Measurements from ENCODE around the gene CCDC124. TPM values are rescaled to one million over a fixed set of nuclear protein-coding genes. Genes with fewer than 3 reads are reported as not detected.
"Not testable (repeated sequence)": the region's sequence is repeated elsewhere in the genome, so short reads cannot be mapped to it uniquely, and the experiment has no call there.

CCDC124 gene, protein sequence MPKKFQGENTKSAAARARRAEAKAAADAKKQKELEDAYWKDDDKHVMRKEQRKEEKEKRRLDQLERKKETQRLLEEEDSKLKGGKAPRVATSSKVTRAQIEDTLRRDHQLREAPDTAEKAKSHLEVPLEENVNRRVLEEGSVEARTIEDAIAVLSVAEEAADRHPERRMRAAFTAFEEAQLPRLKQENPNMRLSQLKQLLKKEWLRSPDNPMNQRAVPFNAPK
- 10 to 100 TPM; 52.4 to 90.5 TPM for total RNA-seq

DNA sequence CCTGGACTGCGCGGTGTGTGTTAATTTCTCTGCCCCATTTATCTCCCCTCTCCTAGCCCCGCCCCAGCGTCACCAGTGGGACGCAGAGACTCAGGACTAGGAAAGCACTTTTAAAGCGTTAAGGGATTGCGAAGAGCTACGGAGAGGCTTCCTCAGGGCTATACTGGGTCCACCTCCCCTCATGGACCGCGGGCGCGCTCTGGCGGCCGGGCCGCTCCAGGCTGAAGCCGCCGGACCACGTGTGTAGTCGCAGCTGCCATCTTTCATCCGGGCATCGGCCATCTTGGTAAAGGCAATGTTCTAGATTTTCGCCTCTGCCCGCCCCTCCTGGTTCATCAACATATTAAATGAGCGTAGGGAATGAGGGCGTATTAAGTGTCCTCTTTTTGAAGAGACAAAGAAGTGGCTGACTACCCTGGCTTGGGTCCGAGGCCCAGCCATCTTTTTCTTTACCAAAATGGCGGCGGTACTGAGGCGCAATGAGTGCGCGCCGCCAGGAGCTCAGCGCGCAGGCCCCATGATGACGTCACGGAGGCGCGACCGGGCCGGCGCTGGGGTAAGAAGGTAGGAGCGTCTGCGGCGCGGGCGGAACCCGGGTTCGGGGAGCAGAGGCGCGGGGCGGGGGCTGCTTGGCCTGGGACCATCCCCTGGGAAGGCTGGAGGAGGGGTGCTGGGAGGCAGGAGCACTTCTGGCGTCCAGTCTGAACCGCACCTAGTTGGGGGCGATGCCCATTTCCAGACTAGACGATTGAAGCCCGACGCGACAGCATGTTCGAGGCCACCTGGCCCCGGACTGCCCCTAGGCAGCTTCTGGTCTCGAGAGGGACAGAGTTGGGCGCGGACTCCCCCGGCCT, at the start of gene CCDC124:
Gene CCDC124, plus strand, starts transcription at position 531 of the 854 bp plus-strand sequence. CDS start 3,406 bp downstream, outside the sequence.
- no peaks in the 10 kb centered on the region for H3K9me3 Mint-ChIP-seq
- peak within 1 kb of the TSS; percentile 92 for H3K4me3 Mint-ChIP-seq
- peak within 1 kb of the TSS; percentile 98 for H3K27ac Mint-ChIP-seq
- H3K4me1 Mint-ChIP-seq, result peaks cover 4% of the 10 kb centered on the region
- peak; percentile 96 for ATAC-seq (replicated peaks)
- peaks cover 11% of the 10 kb centered on the region for H3K36me3 Mint-ChIP-seq (ENCODE audit: low read depth)
- no peaks in the 10 kb centered on the region for H3K27me3 Mint-ChIP-seq

- H3K27ac Mint-ChIP-seq, result no peak overlapping the region
- no peaks in the 10 kb centered on the region for H3K4me1 Mint-ChIP-seq
- H3K36me3 Mint-ChIP-seq (ENCODE audit: low read depth), result no peaks in the 10 kb centered on the region
- ATAC-seq (replicated peaks), result no peak
- H3K9me3 Mint-ChIP-seq, result no peaks in the 10 kb centered on the region
- no peak overlapping the region for H3K4me3 Mint-ChIP-seq
- H3K27me3 Mint-ChIP-seq, result no peaks in the 10 kb centered on the region
These were observed 49.0 kb upstream of the CCDC124 start for GRCh38 chr19:17883627-17884410.

GRCh38 chr19:17886515-17886914, 46.3 kb upstream of the CCDC124 start:
- H3K36me3 Mint-ChIP-seq (ENCODE audit: low read depth), result no peaks in the 10 kb centered on the region
- H3K4me1 Mint-ChIP-seq, result no peaks in the 10 kb centered on the region
- no peaks in the 10 kb centered on the region for H3K27me3 Mint-ChIP-seq
- no peaks in the 10 kb centered on the region for H3K9me3 Mint-ChIP-seq
- no peak overlapping the region for H3K4me3 Mint-ChIP-seq
- no peak overlapping the region for H3K27ac Mint-ChIP-seq
- no peak for ATAC-seq (replicated peaks)

DNA sequence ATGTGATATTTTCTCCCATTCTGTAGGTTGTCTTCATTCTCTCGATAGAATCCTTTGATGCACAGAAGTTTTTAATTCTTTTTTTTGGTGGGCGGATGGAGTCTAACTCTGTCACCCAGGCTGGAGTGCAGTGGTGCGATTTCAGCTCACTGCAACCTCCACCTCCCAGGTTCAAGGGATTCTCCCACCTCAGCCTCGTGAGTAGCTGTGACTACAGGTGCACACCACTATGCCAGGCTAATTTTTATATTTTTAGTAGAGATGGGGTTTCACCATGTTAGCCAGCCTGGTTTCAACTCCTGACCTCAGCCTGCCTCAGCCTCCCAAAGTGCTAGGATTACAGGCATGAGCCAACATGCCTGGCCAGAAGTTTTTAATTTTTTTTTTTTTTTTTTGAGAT, 45.6 kb upstream of the CCDC124 start:
- not testable (repeated sequence) for H3K4me1 Mint-ChIP-seq; ATAC-seq (replicated peaks); H3K27me3 Mint-ChIP-seq; H3K9me3 Mint-ChIP-seq; H3K36me3 Mint-ChIP-seq (ENCODE audit: low read depth); H3K27ac Mint-ChIP-seq; H3K4me3 Mint-ChIP-seq

GRCh38 chr19:17888260-17888659, 44.6 kb upstream of the CCDC124 start:
- H3K27ac Mint-ChIP-seq, result no peak overlapping the region
- no peaks in the 10 kb centered on the region for H3K36me3 Mint-ChIP-seq (ENCODE audit: low read depth)
- no peaks in the 10 kb centered on the region for H3K27me3 Mint-ChIP-seq
- no peak overlapping the region for H3K4me3 Mint-ChIP-seq
- H3K4me1 Mint-ChIP-seq, result no peaks in the 10 kb centered on the region
- no peak for ATAC-seq (replicated peaks)
- no peaks in the 10 kb centered on the region for H3K9me3 Mint-ChIP-seq

DNA sequence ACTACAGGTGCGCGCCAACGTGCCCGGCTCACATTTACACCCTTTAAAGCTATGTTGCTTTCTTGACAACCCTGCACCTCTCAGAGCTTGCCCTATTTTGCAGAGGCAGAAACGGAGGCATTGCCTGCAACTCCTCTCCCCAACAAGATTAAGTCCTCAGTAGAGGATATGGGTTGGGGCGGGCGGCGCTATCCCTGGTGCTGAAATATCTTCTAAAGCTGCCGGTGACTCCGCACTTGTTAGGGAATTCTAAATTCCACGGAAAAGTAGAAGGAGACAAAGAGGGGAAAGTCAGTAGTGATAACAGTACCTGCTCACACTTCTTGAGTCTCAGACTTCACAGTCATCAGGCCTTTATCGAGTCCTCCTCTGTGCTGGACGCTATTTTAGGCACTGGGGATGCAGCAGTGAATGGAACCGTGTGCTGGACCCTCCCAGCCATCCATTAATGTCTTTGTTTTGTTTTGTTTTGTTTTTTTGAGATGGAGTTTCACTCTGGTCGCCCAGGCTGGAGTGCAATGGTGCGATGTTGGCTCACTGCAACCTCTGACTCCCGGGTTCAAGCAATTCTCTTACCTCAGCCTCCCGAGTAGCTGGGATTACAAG, 43.1 kb upstream of the CCDC124 start:
- Mint-ChIP-seq H3K27ac (no peak overlapping the region), H3K27me3 (no peaks in the 10 kb centered on the region), H3K4me1 (no peaks in the 10 kb centered on the region), H3K9me3 (no peaks in the 10 kb centered on the region), H3K4me3 (no peak overlapping the region), H3K36me3 (ENCODE audit: low read depth) (no peaks in the 10 kb centered on the region)
- no peak for ATAC-seq (replicated peaks)

- ATAC-seq (replicated peaks), result no peak
- H3K4me3 Mint-ChIP-seq, result no peak overlapping the region
- H3K4me1 Mint-ChIP-seq, result no peaks in the 10 kb centered on the region
- H3K27ac Mint-ChIP-seq, result no peak overlapping the region
- peaks cover 4% of the 10 kb centered on the region for H3K27me3 Mint-ChIP-seq
- no peaks in the 10 kb centered on the region for H3K9me3 Mint-ChIP-seq
- H3K36me3 Mint-ChIP-seq (ENCODE audit: low read depth), result no peaks in the 10 kb centered on the region
These were observed 39.0 kb upstream of the CCDC124 start for GRCh38 chr19:17893766-17894165.

DNA sequence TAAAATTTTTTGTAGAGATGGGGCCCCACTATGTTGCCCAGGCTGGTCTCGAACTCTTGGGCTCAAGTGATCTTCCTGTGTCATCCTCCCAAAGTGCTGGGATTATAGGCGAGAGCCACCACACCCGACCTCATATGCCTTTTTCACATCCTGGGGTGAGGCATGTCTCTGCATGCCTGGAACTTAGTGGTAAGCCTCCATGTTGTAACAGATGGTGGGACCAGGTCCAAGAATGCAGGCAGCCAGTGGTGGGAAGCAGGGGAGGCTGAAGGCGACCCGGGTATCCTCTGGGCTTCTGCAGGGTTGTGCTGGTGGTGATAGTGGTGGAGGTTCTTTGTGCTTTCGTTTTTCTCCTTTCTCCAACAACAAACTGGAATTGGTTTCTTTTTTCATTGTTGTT, 30.1 kb upstream of the CCDC124 start:
- Mint-ChIP-seq H3K4me1 (no peaks in the 10 kb centered on the region), H3K36me3 (ENCODE audit: low read depth) (no peaks in the 10 kb centered on the region)
- no peak for ATAC-seq (replicated peaks)

DNA sequence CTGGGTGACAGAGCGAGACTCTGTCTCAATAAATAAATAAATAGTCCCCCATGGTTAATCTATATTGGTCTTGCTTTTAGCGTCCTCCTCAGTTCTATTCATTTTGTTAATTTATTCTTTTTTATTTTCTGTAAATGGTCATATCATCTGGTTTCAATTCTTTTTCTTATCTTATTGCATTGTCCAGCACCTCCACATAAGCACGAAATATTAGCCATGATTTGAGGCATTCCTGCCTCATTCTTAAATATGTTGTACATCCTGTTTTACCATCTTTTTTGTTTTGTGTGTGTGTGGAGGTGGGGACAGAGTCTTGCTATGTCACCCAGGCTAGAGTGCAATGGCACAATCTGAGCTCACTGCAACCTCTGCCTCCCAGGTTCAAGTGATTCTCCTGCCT, 24.6 kb upstream of the CCDC124 start:
- no peaks in the 10 kb centered on the region for H3K27me3 Mint-ChIP-seq
- H3K27ac Mint-ChIP-seq, result no peak overlapping the region
- H3K36me3 Mint-ChIP-seq (ENCODE audit: low read depth), result no peaks in the 10 kb centered on the region
- H3K4me3 Mint-ChIP-seq, result no peak overlapping the region
- no peak for ATAC-seq (replicated peaks)
- no peaks in the 10 kb centered on the region for H3K4me1 Mint-ChIP-seq
- H3K9me3 Mint-ChIP-seq, result peaks cover 4% of the 10 kb centered on the region

More for the DNA sequence above, 30.1 kb upstream of the CCDC124 start:
- Mint-ChIP-seq H3K27me3 (peaks cover 17% of the 10 kb centered on the region), H3K9me3 (no peaks in the 10 kb centered on the region), H3K4me3 (no peak overlapping the region), H3K27ac (no peak overlapping the region)

GRCh38 chr19:17909003-17909732, 23.6 kb upstream of the CCDC124 start:
- Mint-ChIP-seq H3K4me1 (no peaks in the 10 kb centered on the region), H3K27ac (no peak overlapping the region), H3K9me3 (peaks cover 4% of the 10 kb centered on the region), H3K4me3 (no peak overlapping the region), H3K36me3 (ENCODE audit: low read depth) (no peaks in the 10 kb centered on the region), H3K27me3 (no peaks in the 10 kb centered on the region)
- ATAC-seq (replicated peaks), result no peak

DNA sequence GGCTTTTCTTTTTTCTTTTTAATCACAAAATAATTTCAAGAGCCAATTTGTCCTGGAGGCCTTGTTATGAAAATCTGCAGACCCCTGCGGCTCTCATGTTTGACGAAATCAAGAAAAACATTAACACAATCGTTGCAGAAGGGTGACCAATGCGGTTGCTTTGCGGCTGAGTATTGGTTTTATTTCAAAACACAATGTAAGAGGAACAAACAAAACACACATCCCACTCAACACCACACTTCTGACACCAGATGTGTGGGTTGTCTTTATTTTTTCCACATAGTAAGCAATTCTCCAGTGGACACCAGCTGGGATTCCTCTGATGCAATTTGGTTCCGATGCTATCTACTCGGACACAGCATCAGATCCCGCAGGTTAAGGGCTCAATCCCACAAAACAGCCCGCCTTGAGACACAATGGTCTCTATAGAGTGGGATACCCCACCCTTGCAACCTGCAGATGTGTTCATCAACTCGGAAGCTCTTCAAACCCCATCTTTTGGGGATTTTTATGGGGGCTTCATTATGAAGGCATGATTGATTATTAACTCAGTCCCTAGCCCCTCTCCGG, 21.9 kb upstream of the CCDC124 start:
- H3K4me1 Mint-ChIP-seq, result no peaks in the 10 kb centered on the region
- no peak overlapping the region for H3K27ac Mint-ChIP-seq
- H3K9me3 Mint-ChIP-seq, result peaks cover 4% of the 10 kb centered on the region
- H3K4me3 Mint-ChIP-seq, result no peak overlapping the region
- no peak for ATAC-seq (replicated peaks)
- no peaks in the 10 kb centered on the region for H3K27me3 Mint-ChIP-seq
- no peaks in the 10 kb centered on the region for H3K36me3 Mint-ChIP-seq (ENCODE audit: low read depth)

GRCh38 chr19:17915940-17916593, 16.7 kb upstream of the CCDC124 start:
- Mint-ChIP-seq H3K27ac (no peak overlapping the region), H3K27me3 (no peaks in the 10 kb centered on the region), H3K9me3 (no peaks in the 10 kb centered on the region), H3K4me3 (no peak overlapping the region), H3K36me3 (ENCODE audit: low read depth) (no peaks in the 10 kb centered on the region), H3K4me1 (no peaks in the 10 kb centered on the region)
- no peak for ATAC-seq (replicated peaks)

DNA sequence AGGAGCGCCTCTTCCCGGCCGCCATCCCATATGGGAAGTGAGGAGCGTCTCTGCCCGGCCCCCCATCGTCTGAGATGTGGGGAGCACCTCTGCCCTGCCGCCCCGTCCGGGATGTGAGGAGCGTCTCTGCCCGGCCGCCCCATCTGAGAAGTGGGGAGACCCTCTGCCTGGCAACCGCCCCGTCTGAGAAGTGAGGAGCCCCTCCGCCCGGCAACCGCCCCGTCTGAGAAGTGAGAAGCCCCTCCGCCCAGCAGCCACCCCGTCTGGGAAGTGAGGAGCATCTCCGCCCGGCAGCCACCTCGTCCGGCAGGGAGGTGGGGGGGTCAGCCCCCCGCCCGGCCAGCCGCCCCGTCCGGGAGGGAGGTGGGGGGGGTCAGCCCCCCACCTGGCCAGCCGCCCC, 14.7 kb upstream of the CCDC124 start:
- H3K4me1 Mint-ChIP-seq; H3K36me3 Mint-ChIP-seq (ENCODE audit: low read depth); H3K4me3 Mint-ChIP-seq; H3K27ac Mint-ChIP-seq; H3K9me3 Mint-ChIP-seq; H3K27me3 Mint-ChIP-seq; ATAC-seq (replicated peaks): not testable (repeated sequence)
